K562 (cell line): Measurements from ENCODE around the gene FADD. TPM values are rescaled to one million over a fixed set of nuclear protein-coding genes. Genes with fewer than 3 reads are reported as not detected.

Source experiments
- ATAC-seq: fragments of 200-7000 bp; cut with Tn5 transposase; 3 replicates; pipeline ENCODE4 v1.9.1; 2020; ENCODE audit warnings: moderate library complexity
- BruUV-seq: library from RNA; stranded (reverse); fragments of 400-500 nt; replicated peaks from 2 replicates; lab custom pipeline; 2021; lab: Mats Ljungman, UMichigan
- CTCF ChIA-PET: fragments of 300-600 bp; formaldehyde crosslinking; extraction: SDS; loops from one replicate; lab custom pipeline; 2021; ENCODE audit warnings: low intra/inter-chr PET ratio; lab: Yijun Ruan, JAX
- POLR2A ChIA-PET: fragments of 300-600, 350-650 bp; sonication (Branson Sonifier 250); formaldehyde crosslinking; extraction: SDS; loops from one replicate; lab custom pipeline; 2021; ENCODE audit warnings: antibody characterized with exemption, inconsistent platforms; lab: Yijun Ruan, JAX
- DNase-seq, 4 experiments: peaks; one replicate each; pipeline versions ENCODE4 v3.0.0 to v3.0.0-alpha.2; 2011 to 2018; ENCODE audit warnings: low spot score in 3 of 4, mixed read lengths in 3 of 4; ENCODE audit errors: extremely low read depth in 1 of 4
- FAIRE-seq: peaks from 2 replicates; lab custom pipeline; 2011; peaks lifted over from hg19 to GRCh38; lab: Jason Lieb, UNC
- H2AFZ ChIP-seq: 2 replicates; pipeline ENCODE4 v1.6.0; 2011; ENCODE audit warnings: low read depth, low read length, control low read depth, inconsistent platforms
- H3K27ac ChIP-seq: fragments of 200-600 bp; 3 replicates; pipeline ENCODE4 v1.8.0; 2011; ENCODE audit warnings: low read depth, mild to moderate bottlenecking, control low read depth, inconsistent platforms, low read length, moderate library complexity, mixed read lengths; ENCODE audit errors: extremely low read depth
- H3K27me3 ChIP-seq, 2 experiments: fragments of 300-600 bp in 1 of 2; 2 replicates in 1 of 2; 3 replicates in 1 of 2; pipeline versions ENCODE4 v1.6.0 to v1.8.0; 2011; ENCODE audit warnings: inconsistent platforms in 2 of 2, low read length in 2 of 2, mild to moderate bottlenecking in 1 of 2, mixed read lengths in 1 of 2, moderate library complexity in 1 of 2; ENCODE audit not compliant: control insufficient read depth in 2 of 2, insufficient read depth in 2 of 2
- H3K36me3 ChIP-seq: fragments of 300-600 bp; 3 replicates; pipeline ENCODE4 v1.8.0; 2011; ENCODE audit warnings: mild to moderate bottlenecking, low read length, inconsistent platforms; ENCODE audit not compliant: control insufficient read depth, insufficient read depth
- H3K4me1 ChIP-seq, 2 experiments: fragments of 200-600 bp in 1 of 2; replicated peaks in 1 of 2; 2 replicates in 1 of 2; 3 replicates in 1 of 2; pipeline versions ENCODE4 v1.5.1 to v1.8.0; 2011; ENCODE audit warnings: inconsistent platforms in 2 of 2, low read length in 2 of 2, mild to moderate bottlenecking in 1 of 2, mixed read lengths in 1 of 2, moderate library complexity in 1 of 2; ENCODE audit not compliant: control insufficient read depth in 2 of 2, insufficient read depth in 2 of 2
- H3K4me2 ChIP-seq: 2 replicates; pipeline ENCODE4 v1.6.1; 2011; ENCODE audit warnings: low read length, control low read depth, inconsistent platforms, mixed read lengths; ENCODE audit not compliant: insufficient read depth
- H3K4me3 ChIP-seq: fragments of 200-600 bp; sonication (generic), shearing (Covaris generic); 2 replicates; pipeline ENCODE4 v1.5.1; 2016; ENCODE audit warnings: control low read depth, inconsistent platforms
- H3K79me2 ChIP-seq: fragments of 200-600 bp; 3 replicates; pipeline ENCODE4 v1.8.0; 2011; ENCODE audit warnings: low read length, inconsistent platforms; ENCODE audit not compliant: control insufficient read depth, insufficient read depth
- H3K9ac ChIP-seq, 2 experiments: 2 replicates each; pipeline versions ENCODE4 v1.6.0 to v1.6.1; 2011; ENCODE audit warnings: low read depth in 2 of 2, low read length in 2 of 2, control low read depth in 1 of 2, inconsistent platforms in 1 of 2, mild to moderate bottlenecking in 1 of 2, mixed read lengths in 1 of 2; ENCODE audit not compliant: insufficient read depth in 1 of 2
- H3K9me1 ChIP-seq: one replicate; pipeline ENCODE4 v1.6.0; 2011; ENCODE audit warnings: inconsistent platforms, mild to moderate bottlenecking, low read length, moderate library complexity; ENCODE audit not compliant: control insufficient read depth, insufficient read depth
- H3K9me3 ChIP-seq: replicated peaks from 2 replicates; pipeline ENCODE4 v1.5.1; 2011; ENCODE audit warnings: low read depth, low read length, inconsistent platforms; ENCODE audit not compliant: control insufficient read depth, insufficient read depth
- H4K20me1 ChIP-seq: replicated peaks from 2 replicates; pipeline ENCODE4 v1.6.1; 2011; ENCODE audit warnings: low read length, inconsistent platforms, mixed read lengths; ENCODE audit not compliant: control insufficient read depth, insufficient read depth
- FIP1L1 ChIP-seq: fragments of 200-400 bp; formaldehyde crosslinking; IDR thresholded peaks from 2 replicates; pipeline ENCODE4 v1.6.1; 2018; ENCODE audit warnings: mild to moderate bottlenecking, low read depth, low read length; ENCODE audit not compliant: poor library complexity, severe bottlenecking
- GABPB2 ChIP-seq: fragments of 250-450 bp; sonication (Bioruptor Pico); conservative IDR thresholded peaks from 2 replicates; pipeline ENCODE4 v1.5.1; 2021; ENCODE audit warnings: mild to moderate bottlenecking
- HDGF ChIP-seq: fragments of 450-650 bp; IDR thresholded peaks from 2 replicates; pipeline ENCODE4 v1.6.1; 2016
- MAFK ChIP-seq: IDR thresholded peaks from 2 replicates; pipeline ENCODE4 v1.6.1; 2011; ENCODE audit warnings: low read length, improper control_type of control experiment
- MECOM ChIP-seq: fragments of 250-450 bp; sonication (Bioruptor Pico); IDR thresholded peaks from 2 replicates; pipeline ENCODE4 v1.8.0; 2022; ENCODE audit warnings: inconsistent platforms
- MLX ChIP-seq, 2 experiments: fragments of 450-650 bp in 1 of 2; sonication (generic) in 1 of 2; formaldehyde crosslinking; conservative IDR thresholded peaks; 2 replicates each; pipeline versions ENCODE4 v1.4.0 to v1.8.1; 2020 to 2022; ENCODE audit warnings: mild to moderate bottlenecking in 1 of 2, missing genetic modification reagents in 1 of 2
- RBM14 ChIP-seq: fragments of 200-400 bp; formaldehyde crosslinking; IDR thresholded peaks from 2 replicates; pipeline ENCODE4 v1.6.1; 2018; ENCODE audit warnings: low read depth, mild to moderate bottlenecking, low read length, moderate library complexity, borderline replicate concordance; ENCODE audit not compliant: insufficient read depth
- RBM22 ChIP-seq: fragments of 200-400 bp; formaldehyde crosslinking; IDR thresholded peaks from 2 replicates; pipeline ENCODE4 v1.6.1; 2018; ENCODE audit warnings: low read length, low read depth; ENCODE audit not compliant: poor library complexity, severe bottlenecking
- RBM34 ChIP-seq: fragments of 200-400 bp; formaldehyde crosslinking; IDR thresholded peaks from 2 replicates; pipeline ENCODE4 v1.6.1; 2018; ENCODE audit warnings: low read length, borderline replicate concordance; ENCODE audit not compliant: insufficient read depth
- RREB1 ChIP-seq: fragments of 250-450 bp; sonication (Bioruptor Pico); IDR thresholded peaks from 2 replicates; pipeline ENCODE4 v1.4.0; 2020
- SNAPC5 ChIP-seq: fragments of 250-450 bp; sonication (Bioruptor Pico); IDR thresholded peaks from 2 replicates; pipeline ENCODE4 v1.8.0; 2021; ENCODE audit warnings: moderate library complexity, mild to moderate bottlenecking, inconsistent platforms
- TRIM24 ChIP-seq, 2 experiments: fragments of 450-650 bp; IDR thresholded peaks; 2 replicates each; pipeline ENCODE4 v1.6.1; 2016
- TRIM28 ChIP-seq: fragments of 450-650 bp; IDR thresholded peaks from 2 replicates; pipeline ENCODE4 v1.6.1; 2017
- ZFP91 ChIP-seq: sonication (generic); formaldehyde crosslinking; IDR thresholded peaks from 2 replicates; pipeline ENCODE4 v1.8.0; 2022; ENCODE audit warnings: mild to moderate bottlenecking, missing genetic modification reagents
- ZKSCAN8 ChIP-seq: fragments of 200-800 bp; sonication (Bioruptor generic); IDR thresholded peaks from 2 replicates; pipeline ENCODE4 v1.6.1; 2016; ENCODE audit warnings: missing genetic modification characterization, missing compliant biosample characterization
- ZNF75A ChIP-seq: fragments of 450-650 bp; formaldehyde crosslinking; IDR thresholded peaks from 2 replicates; pipeline ENCODE4 v1.4.0; 2020; ENCODE audit warnings: mild to moderate bottlenecking
- ZNF77 ChIP-seq: fragments of 250-450 bp; sonication (Bioruptor Pico); IDR thresholded peaks from 2 replicates; pipeline ENCODE4 v1.5.0; 2020
- WGBS: fragments of 100-300 bp; shearing (Covaris generic); methylation state at CpG from one replicate; pipeline ENCODE4 v1.1.6; 2016; ENCODE audit warnings: low coverage, mixed read lengths; ENCODE audit not compliant: insufficient coverage; ENCODE audit errors: missing lambda C conversion rate; 5-methylcytosine and 5-hydroxymethylcytosine counted together
- in situ Hi-C: fragments of 300-500 bp; cut with MboI; formaldehyde crosslinking; loops from 4 replicates; pipeline ENCODE4 v1.15.0; 2018; ENCODE audit warnings: inconsistent platforms, mixed read lengths
- intact Hi-C: fragments of 100-400 bp; cut with micrococcal nuclease; formaldehyde crosslinking; loops from 2 replicates; pipeline ENCODE4 v1.14.2; 2022
- polyA plus RNA-seq, 8 experiments: library from polyadenylated mRNA; depleted of rRNA in 4 of 8; stranded (reverse) in 5 of 8; unstranded in 3 of 8; fragments of >200 nt; fragmentation: Nextera tagmentation in 2 of 8; fragmentation: Illumina TruSeq in 1 of 8; extraction: Ambion mirVana in 2 of 8; extraction: Trizol in 1 of 8; gene quantifications; 2 replicates each; pipeline versions ENCODE4 v1.2.1 to v1.2.3, GENCODE V29; 2011 to 2014; ENCODE audit warnings: inconsistent platforms in 1 of 8, missing spikeins in 1 of 8
- total RNA-seq, 7 experiments: library from RNA; depleted of rRNA in 6 of 7; stranded (reverse); fragments of >200 nt in 6 of 7; fragmentation: Illumina TruSeq in 2 of 7; extraction: Trizol in 2 of 7; gene quantifications; 2 replicates each; pipeline versions ENCODE4 v1.2.1 to v1.2.3, GENCODE V29; 2011 to 2021; ENCODE audit warnings: low replicate concordance in 1 of 7

The FADD gene
- total and polyA plus RNA-seq, 9 of the 15 experiments (the other 6 are each of a cell fraction or from before 2014, with no cell fraction given): 0.29 to 26.9 (median 20.4) TPM

GRCh38 chr11:70167120-70167519 is 36.0 kb upstream of the FADD start:
- H3K27me3 ChIP-seq: peaks cover 32 to 84% of the 10 kb centered on the region in 2 experiments
- FAIRE-seq (no peak), DNase-seq (no peak), ATAC-seq (no peak)
- in situ Hi-C loops: no loop called here
- H2AFZ ChIP-seq: no peak overlapping the region
- no peak overlapping the region for H3K4me2 ChIP-seq
- H4K20me1 ChIP-seq: peaks cover 20% of the 10 kb centered on the region
- ChIA-PET CTCF (no interaction called here), POLR2A (no interaction called here)
- TF ChIP-seq MECOM (CRISPR knock-in tag) (no peak), MAFK (no peak), ZFP91 (CRISPR knock-in tag) (no peak), FIP1L1 (no peak), MLX (CRISPR knock-in tag; conservative IDR thresholded peaks at IDR 0.05) (no peak), ZKSCAN8 (no peak), GABPB2 (no peak), RBM34 (no peak), TRIM28 (no peak), SNAPC5 (CRISPR knock-in tag) (no peak), TRIM24 (IDR thresholded peaks at IDR 0.05) (no peak), RBM22 (no peak), ZNF77 (CRISPR knock-in tag) (no peak), RREB1 (CRISPR knock-in tag) (no peak), RBM14 (no peak), ZNF75A (CRISPR knock-in tag) (no peak), HDGF (no peak)
- no peak overlapping the region for H3K9ac ChIP-seq
- intact Hi-C loops: no loop called here
- 1% methylated on average over 9 of the region's 9 CpGs for WGBS
- no peaks in the 10 kb centered on the region for H3K79me2 ChIP-seq
- H3K27ac ChIP-seq: no peak overlapping the region
- H3K9me1 ChIP-seq: no peaks in the 10 kb centered on the region
- no peaks in the 10 kb centered on the region for H3K36me3 ChIP-seq
- H3K4me1 ChIP-seq: peaks cover 0 to 13% of the 10 kb centered on the region in 2 experiments; a peak in 1 of 5 replicates
- no peak overlapping the region for H3K4me3 ChIP-seq
- BruUV-seq: no TSS peak
- H3K9me3 ChIP-seq: no peaks in the 10 kb centered on the region
